Activated CD4-positive, alpha-beta T cell treated with anti-CD3 and anti-CD28 coated beads, Interleukin-2, Interleukin-6, amounts not matched to agents 100 ng/mL and 50 ng/mL, durations not matched to agents 16 hours and 8 hours (primary cell): ENCODE measurements around the gene SVOP.
A peak's percentile ranks its signal among the peaks of the same experiment; 100 is the strongest.

ENCODE experiments used
- DNase-seq: peaks from one replicate; pipeline ENCODE4 v3.0.0-alpha.2; 2020

Gene SVOP

DNA sequence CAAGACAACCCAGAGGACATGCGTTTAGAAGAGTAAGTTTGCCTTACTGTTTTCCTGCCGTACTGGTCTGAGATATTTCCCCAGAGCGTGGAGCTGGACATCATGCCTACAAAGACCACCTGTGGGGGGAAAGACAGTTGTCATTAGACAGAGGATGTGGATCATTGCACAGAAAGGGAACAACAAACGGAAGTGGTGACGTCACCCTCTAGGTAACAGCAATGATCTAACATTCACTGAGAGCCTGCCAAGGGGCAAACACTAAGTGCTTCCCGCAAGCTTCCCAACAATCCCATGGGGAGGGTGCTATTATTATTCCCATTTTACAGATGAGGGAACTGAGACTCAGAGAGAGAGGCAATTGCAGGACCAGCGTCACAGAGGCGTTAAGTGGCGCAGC lies 48.5 kb downstream of the SVOP start:
- DNase-seq = no peak

DNA sequence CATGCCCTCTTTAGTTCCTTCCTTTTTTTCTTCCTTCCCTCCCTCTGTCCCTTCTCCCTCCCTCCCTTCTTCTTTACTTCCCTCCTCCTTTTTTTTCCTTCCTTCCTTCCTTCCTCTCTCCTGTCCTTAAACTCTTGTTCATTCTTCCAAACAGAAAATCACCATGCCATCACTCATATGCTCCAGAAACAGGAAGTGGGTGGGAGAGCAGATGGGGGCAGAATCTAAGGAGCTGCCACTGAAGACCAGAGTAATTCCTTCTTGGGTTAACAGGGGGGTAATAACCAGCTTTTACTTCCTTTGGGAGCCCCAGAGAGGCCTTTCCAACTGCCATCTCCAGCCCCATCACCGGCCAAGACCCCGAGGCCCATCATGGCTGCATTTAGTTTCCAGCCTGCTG lies 51.2 kb downstream of the SVOP start:
- no peak for DNase-seq

DNA sequence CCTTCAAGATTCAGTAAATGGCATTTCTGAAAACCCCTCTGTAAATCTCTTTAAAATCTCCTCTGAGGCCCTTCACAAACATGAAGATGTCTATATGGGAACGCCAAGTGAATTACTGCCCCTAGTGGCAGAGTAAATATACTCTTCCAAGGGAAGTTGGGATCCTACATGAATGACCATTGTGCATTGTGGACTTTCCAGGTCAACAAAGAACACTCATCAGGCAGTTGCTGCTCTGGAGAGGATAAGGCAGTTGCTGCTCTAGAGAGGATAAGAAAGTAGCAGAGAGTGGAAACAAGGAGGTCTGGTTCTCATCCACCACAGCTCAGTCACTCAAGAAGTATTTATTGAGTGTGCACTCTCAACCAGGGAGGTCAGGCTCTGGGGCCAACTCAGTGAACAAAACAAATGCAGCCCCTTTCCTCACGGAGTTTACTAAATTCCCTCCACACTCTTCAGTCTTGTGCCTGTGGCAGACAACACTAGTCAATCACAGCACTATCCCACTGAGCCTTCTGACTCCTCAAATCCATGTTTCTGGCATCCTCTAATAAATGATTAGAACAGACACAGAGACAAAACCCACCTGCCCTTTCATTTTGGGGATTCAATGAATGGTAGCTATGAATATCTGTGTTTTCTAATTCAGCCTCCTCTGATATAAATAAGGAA lies 52.9 kb downstream of the SVOP start:
- peak; percentile 13 for DNase-seq

DNA sequence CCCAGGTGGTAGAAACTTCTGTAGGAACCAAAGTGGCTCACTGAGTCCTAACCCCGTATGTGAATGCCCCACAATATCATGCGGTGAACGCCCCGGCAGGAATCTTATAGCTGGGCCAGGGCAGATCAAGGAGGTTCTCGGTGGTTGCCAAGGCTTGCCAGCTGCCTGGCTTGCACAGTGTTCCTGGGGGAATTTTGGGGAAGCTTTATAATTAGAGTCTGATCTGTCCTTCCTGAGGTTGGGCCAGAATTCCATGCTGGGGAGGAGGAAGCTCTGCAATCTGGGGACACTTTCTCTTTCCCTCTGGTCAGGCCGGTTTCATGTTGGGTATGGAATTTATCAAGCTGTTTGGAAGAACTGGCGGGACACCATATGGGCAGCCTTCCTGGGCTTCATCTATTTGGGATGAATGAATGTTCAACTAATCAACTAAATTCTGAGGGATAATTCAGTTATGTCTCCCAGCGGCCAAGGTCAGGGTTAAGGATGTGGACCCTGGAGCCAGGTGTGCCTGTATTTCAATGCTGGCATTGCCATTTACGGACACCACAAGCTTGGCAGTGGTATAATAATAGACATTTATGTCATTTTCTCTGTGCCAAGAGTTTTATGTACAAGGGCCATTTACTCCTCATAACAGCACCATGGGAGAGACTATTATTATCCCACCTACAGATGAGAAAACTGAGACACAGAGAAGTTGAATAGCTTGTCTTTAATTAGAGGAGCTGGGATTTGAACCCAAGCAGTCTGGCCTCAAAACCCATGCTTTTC lies 54.3 kb downstream of the SVOP start:
- no peak for DNase-seq

DNA sequence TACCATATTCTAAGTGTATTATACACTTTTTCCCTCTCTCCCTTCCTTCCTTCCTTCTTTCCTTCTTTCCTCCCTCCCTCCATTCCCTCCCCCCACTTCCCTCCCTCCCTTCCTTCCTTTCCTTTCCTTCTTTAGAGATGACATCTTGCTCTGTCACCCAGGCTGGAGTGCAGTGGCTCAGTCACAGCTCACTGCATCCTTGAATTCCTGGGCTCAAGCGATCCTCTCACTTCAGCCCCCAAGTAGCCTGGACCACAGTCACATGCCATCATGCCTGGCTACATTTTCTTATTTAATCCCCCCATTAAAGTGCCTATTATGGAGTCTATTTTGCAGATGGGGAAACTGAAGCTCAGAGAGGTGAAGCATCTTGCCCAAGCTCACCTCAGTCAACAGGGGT lies 55.0 kb downstream of the SVOP start:
- DNase-seq = no peak

DNA sequence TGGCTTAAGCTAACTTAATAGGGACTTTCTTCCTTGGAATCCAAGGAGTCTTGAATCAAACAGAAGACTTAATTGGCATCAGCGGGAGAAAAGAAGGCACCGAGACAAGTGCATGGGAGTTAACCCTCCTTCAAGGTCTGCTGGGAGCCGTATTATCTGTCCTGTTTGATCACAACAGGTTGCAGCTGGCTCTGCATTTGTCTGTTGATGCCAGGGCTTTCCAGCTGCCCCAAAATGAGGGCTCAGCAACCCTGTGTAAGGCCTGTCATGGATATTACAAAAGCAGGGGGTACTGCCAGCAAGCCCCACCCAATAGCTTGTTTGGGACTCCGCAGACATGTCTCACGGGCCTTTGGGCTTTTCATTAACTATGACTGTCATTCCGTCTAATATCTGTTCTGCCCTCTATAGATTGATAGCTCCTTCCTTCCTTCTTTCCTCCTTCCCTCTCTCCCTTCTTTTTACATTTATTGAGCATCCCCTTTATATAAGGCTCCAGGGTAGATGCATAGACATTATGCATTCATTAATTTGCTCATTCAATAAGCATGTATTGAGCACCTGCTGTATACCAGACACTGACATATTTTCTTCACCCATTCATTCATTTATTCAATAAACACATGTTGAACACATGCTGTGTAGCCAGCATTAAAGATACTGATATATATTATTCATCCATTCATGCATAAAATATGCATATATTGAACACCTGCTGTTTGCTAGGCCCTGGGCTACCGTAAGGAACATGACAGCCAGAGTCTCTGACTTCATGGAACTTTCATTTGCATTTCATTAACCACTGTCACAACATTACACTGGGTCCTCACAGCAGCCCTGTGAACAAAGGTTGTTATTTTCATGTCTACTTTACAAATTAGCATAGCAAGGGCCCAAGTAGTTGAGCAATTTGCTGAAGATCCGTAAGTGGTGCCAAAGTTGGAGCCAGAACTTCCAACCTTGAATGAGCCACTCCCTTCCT lies 56.2 kb downstream of the SVOP start:
- no peak for DNase-seq

DNA sequence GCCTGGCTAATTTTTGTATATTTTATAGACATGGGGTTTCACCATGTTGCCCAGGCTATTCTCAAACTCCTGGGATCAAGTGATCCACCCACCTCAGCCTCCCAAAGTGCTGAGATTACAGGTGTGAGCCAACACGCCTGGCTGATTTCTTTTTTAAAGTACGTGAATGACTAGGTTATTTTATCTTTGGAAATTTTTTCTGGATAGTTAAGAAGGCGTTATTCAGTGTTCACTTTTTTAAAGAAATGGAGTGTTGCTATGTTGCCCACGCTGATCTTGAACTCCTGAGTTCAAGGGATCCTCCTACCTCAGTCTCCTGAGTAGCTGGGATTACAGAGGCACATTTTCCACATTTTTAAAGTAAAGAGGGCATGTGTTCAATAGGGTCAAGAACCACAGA lies 58.6 kb downstream of the SVOP start:
- DNase-seq = no peak

DNA sequence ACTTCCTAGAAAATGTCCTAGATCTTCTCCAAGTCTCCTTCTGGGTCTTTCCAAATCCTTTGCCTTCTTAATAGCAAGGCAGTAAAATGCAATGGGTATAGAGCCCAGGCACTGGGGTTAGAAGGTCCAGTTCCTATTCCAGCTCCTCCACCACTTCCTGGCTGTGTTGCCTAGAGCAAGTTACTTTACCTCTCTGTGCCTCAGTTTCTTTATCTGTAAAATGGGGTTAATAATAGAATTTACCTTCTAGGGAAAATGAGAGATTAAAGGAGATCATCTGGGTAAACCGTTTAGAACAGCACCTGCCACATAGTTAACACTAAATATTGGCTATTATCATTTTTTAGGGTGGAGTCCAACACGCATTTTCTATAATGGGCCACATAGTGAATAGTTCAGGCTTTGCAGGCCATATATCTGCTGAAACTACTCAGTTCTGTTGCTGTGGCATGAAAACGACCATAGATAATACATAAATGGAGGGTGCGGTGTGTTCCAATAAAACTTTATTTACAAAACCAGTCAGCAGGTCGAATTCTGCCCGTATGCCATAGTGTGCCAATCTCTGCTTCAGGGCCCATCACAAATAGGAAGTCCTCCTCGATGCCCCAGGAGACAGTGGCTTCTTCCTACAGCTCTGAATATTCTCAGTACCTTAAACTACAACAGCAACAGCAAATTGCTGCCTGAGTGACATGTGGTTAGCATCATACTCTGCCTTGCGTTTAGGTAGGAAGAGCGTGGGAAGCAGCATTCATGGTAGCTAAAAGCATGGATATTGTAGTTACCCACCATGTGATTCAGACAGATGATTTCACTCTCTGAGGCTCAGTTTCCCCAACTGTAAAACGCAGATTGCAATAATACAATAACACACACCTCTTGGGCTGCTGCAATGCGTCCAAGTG lies 60.9 kb downstream of the SVOP start:
- DNase-seq = no peak

DNA sequence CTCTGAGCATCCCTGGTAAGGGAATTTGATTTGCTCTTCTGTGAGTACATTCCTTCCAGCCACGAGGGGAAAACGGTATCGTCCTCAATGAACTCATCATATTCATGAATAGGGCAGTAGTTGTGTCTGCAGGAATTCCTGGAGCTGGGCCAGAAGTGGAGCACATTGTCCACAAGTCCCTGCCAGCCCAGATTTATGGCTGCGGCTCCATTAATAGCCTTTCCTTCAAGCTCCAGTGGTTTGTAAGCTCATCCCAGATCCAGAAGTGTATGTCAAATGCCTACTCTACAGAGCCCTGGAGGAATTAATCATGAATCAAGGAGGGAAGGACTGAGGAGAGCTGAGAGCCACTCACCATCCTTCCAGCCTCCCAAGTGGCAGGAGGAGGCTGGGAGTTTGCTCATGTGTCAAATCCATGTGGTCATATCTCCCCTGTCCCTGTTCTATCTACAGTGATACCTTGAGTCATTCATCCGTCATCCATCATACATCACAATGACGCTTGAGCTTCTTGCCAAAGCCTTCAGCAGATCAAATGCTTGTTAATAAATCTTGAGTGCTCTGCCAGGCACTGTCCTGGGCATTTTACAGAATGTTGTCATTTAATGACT lies 65.5 kb downstream of the SVOP start:
- no peak for DNase-seq

DNA sequence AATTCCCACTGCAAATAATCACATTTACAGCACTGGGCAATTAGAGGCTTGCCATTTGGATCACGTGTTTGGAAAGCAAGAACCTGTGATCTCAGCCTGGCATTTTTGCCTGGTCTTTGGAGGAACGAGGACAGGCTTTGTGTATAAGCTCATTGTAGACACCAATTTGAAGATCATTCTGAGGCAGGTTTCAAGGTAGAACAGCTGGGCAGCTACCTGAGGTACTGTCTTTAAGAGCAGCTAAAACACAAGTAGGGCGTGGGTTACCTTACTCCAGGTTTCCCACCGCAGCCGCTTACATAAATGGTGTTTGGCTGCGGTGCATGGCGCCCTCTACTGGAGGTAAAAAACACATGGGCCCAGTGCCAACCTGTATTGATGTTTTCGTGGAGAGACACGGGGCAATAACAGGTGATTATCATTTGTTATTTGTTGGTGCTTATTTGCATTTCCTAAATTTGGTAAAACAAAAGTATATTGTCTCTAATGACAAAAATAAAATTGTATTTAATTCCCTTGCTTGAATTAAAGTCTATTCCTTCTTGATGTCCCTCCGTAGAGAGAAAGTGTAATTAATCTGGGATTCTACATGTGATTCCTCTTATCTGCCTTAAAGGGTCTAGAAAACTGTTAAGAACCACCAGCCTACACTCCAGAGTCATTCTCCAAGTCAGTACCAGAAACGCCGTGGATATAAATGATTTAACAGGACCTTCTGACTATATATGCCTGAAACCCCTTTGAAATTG lies 69.7 kb downstream of the SVOP start:
- DNase-seq = peak; percentile 78

DNA sequence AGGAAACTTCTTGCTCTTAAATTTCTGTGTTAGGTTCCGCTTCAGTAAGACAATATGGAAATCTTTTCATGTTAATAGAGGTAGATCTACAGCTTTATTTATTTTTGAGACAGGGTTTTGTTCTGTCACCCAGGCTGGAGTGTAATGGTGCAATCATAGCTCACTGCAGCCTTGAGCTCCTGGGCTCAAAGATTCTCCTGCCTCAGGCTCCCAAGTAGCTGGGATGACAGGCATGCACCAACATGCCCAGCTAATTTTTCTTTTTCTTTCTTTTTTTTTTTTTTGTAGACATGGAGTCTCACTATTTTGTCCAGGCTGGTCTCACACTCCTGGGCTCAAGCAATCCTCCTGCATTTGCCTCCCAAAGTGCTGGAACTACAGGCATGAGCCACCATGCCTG lies 70.9 kb downstream of the SVOP start:
- DNase-seq = no peak

DNA sequence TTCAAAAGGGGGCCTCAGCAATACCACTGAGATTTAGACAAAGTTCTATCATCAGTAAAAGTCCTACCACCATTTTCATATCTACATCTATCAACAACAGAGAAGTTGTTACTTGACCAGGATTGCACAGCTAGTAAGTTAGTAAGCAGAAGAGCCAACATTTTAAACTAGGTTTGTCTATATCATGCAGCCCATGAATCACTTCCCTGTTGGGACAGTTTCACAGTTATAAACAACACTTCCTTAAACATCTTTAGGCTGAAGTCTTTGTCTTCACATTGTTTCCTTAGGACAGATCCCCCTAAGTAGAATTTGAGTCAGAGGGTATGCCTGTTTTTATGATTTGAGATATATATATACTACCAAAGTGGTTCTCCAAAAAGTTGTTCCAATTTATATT lies 72.5 kb downstream of the SVOP start:
- DNase-seq = no peak

DNA sequence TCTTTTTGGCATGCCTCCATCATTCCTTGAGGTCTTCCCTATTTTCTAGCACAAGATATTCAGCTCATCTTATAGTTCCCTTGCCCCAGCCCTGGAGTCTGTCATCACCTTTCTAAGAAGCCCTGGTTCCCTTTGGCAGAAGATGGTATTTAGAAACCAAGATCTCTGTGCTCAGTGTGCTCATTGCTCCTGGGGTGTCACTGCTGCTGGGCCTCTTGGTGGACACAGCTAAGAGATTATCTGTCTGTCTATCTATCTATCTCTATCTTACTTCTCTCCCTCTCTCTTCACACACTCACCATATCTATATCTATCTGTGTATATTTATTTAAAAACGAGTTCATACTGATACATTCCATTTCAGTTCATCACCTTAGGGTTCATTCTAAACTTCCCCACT lies 73.8 kb downstream of the SVOP start:
- DNase-seq = no peak

DNA sequence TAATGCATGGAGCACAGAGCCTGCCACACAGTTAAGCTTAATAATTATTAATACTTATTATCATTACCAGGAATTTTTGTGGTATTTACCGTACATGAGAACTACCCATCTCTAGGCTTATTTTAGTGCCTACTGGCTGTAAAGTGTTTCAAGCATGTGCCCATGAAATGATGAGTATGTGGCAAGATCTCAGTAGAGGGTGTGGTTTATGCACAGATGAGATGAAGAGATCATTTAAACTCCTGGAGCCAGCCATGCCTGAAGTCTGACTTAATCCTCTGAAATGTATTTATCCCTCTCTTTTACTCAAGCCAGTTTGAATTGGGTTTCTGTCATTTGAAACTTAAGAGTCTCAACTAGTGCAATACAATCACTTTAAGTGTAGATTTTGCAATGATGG lies 80.7 kb downstream of the SVOP start:
- no peak for DNase-seq

DNA sequence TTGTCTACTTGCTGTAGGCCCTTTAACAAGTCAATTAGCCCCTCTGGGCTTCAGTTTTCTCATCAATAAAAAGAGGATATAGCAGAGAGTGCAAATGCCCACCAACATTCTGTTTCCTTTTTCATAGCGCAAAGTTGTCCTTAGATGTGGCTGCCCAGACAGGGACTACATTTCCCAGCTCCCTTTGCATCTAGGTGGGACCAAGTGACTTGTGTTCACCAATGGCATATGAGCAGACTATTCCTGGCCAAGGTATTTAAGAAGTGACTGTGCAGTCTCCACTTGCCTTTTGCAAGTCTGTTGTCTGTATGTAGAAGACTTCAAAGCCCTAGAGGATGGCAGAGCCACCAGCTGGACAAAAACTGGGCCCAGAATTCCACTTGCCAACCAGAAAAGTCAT lies 81.3 kb downstream of the SVOP start:
- DNase-seq = peak; percentile 36

DNA sequence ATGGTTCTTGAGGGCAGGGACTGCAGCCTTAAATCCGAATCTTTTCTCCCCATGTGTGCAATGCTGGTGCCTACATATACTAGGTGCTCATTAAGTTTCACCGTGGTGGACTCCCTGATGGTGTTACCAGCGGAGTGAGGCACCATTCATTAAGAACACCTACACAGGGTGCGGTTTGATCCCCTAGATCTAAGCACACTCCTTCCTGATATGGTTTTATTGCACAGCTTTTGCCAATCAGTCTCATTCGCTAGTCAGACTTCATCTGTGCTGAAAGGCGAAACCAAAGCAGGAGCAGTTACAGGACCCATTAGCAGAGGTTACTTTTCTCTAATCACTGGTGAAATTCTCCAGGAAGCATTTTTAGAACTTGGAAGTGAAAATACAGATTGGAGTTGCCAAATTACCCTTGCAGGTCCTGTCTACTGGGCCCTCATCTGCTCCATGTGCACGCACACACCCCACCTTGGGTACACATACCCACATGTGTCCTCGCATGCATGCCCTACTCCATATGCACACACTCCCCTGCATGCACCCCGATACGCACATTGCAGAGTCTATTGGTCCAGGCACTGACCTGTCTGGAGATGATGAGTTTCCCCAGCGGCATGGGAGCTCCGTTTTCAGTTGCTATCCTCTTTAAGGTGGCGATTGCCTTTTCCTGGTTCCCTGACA lies 82.5 kb downstream of the SVOP start:
- DNase-seq = no peak

DNA sequence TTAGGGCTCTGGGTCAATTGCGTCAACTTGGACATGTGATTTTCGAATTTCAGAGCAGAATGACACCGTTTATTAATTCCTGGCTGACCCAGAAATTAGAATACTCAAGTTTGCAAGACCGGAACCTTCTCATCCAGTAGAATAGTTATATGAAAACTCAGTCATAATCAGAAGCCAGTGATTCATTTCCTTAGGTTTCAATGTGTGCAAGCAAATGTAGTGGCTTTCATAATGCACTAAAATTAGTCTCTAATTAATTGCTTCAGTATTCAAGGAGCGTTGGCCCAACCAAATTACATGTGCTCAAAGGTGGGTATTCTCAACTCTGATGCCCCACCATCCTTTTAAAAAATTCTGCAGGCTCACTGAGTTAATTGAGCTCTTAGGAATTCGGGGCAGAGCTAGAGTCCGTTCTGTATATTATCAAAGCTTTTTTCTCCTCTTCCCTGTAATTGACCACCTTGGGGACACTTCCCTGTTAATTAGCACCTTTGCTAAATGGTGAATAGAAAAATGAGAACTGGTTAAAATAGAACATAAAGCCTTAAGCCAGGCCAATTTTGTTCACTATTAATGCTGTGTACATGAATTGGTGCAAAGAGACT lies 85.6 kb downstream of the SVOP start:
- DNase-seq = peak; percentile 46

DNA sequence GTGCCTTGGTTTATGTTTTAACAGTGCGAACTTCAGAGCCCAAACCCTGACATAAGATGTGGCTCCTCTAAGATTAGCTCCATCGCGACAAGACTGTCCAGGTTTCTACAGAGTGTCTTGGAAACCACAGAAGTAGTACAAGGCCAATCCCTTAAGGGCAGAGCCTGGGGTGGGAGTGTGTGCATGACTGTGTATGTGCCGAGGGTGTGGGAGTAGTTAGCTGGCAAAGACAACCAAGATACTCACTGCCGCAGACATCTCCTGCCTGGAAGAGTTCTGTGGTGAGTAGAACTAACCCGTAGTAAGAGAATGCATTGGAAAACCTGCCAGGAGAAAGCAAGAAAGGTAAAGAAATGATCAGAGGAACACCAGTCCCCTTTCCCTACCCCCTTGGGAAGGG lies 86.9 kb downstream of the SVOP start:
- no peak for DNase-seq

DNA sequence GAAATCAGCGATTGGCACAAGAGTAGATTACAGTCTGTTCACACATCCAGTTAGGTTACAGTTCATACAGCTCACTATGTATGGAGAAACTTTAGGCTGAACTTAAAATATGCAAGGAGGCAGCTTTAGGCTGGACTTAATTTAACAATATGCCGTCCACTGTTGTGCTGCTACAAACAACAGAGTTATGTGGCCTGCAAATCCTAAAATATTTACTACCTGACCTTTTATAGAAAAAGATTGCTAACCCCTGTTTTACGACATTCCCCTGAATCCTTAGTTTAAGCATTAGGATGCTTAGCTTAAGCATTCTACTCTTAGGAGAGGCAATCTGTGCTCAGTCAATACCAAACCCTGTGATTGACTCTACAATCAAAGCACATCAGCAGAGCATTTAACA lies 90.1 kb downstream of the SVOP start:
- no peak for DNase-seq

DNA sequence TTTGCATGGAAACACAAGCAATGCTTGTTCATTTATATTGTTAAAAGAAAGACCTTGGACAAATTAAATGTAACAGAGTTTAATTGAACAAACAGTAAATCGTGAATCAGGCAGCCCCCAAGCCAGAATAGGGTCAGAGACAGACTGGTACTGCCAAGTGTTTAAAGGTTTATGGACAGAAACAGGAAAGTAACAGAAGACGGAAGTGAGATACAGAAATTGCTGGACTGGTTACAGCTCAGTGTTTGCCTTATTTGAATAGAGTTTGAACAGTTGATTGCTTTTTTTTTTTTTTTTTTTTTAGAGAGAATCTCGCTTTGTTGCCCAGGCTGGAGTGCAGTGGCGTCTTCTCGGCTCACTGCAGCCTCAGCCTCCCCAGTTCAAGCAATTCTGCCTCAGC lies 90.7 kb downstream of the SVOP start:
- no peak for DNase-seq
